Fibroblast of mammary gland (primary cell): Measurements from ENCODE around the gene CD4.

Experiments
- DNase-seq: peaks from one replicate; pipeline ENCODE4 v3.0.0-alpha.2; 2010; ENCODE audit warnings: low read depth
- H3K4me3 ChIP-seq: 2 replicates; pipeline ENCODE4 v1.5.1; 2011; ENCODE audit warnings: low read depth, mild to moderate bottlenecking, low read length, moderate library complexity; ENCODE audit not compliant: control insufficient read depth
- TF ChIP-seq, protein P1 (sequence below): conservative IDR thresholded peaks from 2 replicates; pipeline ENCODE4 v1.5.1; 2011; ENCODE audit warnings: low read depth, low read length, inconsistent platforms; ENCODE audit not compliant: control insufficient read depth, insufficient read depth

CD4 gene

DNA sequence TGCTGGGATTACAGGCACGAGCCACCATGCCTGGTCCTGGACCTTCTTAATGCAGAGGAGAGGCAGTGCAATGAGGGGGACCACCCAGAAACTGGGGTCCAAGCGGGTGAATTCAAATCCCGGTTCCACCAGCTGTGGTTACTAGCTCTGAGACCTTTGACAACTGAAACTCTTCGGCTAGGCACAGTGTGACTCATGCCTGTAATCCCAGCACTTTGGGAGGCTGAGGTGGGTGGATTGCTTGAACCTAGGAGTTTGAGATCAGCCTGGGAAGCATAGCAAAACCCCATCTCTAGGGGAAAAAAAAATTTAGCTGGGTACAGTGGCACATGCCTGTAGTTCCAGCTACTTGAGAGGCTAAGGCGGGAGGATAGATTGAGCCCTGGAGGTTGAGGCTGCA, 5.0 kb upstream of the CD4 start:
- no peak for DNase-seq
- TF ChIP-seq, protein P1, sequence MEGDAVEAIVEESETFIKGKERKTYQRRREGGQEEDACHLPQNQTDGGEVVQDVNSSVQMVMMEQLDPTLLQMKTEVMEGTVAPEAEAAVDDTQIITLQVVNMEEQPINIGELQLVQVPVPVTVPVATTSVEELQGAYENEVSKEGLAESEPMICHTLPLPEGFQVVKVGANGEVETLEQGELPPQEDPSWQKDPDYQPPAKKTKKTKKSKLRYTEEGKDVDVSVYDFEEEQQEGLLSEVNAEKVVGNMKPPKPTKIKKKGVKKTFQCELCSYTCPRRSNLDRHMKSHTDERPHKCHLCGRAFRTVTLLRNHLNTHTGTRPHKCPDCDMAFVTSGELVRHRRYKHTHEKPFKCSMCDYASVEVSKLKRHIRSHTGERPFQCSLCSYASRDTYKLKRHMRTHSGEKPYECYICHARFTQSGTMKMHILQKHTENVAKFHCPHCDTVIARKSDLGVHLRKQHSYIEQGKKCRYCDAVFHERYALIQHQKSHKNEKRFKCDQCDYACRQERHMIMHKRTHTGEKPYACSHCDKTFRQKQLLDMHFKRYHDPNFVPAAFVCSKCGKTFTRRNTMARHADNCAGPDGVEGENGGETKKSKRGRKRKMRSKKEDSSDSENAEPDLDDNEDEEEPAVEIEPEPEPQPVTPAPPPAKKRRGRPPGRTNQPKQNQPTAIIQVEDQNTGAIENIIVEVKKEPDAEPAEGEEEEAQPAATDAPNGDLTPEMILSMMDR: no peak
- H3K4me3 ChIP-seq: no peak overlapping the region

DNA sequence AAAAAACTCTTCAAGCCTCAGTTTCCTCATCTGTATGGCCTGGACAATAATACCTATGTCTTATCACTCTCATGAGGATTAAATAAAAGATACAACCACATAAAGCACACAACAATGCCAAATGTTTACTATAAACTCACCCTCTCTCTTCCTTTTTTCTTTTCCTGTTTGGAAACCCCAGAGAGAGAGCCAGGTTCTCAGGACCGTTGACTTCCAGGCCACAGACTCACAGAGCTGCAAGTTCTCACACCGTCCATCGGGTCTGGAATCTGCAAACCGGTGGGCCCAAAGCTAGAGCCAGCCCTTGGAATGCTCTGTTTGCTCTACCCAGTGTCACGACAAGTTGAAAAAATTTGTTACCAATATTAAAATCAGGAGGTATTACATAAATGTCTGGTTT, 4.6 kb upstream of the CD4 start:
- TF ChIP-seq, protein P1: no peak
- H3K4me3 ChIP-seq: no peak overlapping the region
- no peak for DNase-seq

DNA sequence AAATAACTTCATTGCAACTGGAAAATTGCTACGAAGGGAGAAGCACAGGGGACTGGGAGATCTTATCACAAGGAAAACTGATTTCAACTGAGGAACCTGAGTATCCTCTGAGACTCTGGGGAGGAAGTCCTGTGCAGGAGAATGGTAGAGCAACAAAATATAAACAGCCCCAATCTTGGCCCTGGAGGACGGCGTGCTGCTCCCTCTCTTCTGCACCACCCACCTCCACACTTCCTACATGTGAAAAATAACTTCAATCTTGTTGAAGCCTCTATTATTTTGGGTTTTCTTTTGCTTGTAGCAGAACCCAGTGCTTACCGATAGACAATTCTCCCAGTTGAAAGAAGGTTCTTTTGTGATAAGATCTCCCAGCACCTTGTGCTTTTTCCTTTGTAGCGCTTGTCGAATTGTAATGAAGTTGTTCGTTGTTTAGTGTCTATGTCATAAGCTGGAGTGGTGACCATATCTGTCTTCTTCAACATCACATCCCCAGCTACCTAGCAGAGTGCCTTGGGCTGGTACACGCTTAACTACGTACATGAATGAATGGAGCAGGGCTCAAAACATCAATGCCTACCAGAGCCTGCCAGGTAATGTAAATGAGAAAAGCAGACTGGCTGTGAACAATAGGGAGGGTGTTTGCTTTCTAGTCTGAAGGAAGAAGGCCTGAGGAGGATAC, 2.8 kb upstream of the CD4 start:
- DNase-seq: no peak
- TF ChIP-seq, protein P1: no peak
- no peak overlapping the region for H3K4me3 ChIP-seq

DNA sequence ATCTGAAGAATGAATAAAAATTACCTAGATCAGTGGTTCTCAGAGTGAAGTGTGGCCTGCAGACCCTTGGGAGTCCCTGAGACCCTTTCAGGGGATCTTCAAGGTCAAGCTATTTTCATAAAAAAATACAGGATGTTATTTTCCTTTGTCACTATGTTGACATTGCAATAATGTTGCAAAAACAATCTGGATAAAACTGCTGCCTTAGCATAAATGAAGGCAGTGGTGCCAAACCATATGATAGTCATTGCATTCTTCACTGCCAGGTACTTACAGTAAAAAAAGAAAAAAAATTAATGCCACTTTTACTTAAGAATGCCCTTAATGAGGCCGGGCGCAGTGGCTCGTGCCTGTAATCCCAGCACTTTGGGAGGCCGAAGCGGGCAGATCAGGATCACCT, 2.0 kb upstream of the CD4 start:
- TF ChIP-seq, protein P1: no peak
- H3K4me3 ChIP-seq: no peak overlapping the region
- DNase-seq: no peak

DNA sequence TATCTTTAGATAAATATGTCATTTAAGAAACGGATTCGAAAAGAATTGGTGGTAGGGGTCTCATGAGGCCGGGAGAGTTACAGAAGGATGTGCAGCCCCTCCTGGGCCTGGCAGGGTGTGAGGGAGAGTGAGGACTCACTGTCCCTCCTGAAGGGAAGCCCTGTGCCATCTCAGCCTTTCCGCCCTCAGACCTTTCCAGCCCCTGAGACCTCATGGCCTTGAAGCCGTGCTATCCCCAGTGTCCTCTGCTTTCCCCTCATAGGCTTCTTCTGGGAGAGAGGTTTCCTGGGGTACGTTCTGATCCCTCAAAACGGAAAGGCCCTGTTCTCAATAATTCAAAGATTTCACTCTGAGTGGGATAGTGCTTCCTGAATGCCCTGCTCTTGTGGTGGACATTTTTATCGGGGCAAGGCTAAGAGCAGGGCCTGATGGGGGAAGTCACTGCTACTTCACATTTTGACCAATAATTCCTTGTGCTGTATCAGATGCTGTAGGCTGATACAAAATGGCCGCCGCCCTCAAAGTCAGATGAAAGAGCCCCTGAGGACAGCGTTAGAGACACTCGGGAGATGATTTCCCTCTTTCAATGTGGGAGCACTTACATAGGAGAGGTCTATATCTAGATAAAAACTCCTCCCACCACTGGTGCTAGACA, 1.3 kb downstream of the CD4 start:
- TF ChIP-seq, protein P1: no peak
- no peak overlapping the region for H3K4me3 ChIP-seq
- no peak for DNase-seq

DNA sequence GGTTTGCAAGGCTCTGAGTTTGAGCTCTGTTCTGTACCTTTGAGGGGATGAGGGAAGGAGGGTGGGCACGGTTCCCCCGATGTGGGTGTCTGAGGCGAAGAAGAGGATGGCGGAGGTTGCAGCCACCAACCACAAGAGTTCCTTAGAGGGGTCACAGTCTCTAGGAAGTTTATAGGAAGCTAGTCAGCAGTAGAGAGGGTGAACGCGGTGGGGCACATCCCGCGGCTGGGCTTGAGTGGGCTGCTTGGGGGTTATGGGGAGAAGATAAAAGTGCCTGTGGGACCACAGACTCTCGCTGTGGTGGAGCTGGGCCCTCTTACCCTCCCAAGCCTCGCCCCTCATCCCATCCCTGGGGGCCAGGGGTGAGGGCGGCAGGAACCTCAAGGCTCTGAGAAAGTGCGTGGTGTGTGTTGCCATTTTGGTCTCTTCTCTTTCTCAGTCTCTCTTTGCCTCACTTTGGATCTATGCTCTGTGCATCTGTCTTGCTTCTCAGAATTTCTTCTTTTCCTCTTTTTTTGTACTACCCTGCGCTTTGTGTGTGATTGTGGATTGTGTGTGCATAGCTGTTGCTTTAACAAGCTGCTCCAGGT, 2.7 kb downstream of the CD4 start:
- DNase-seq: no peak
- H3K4me3 ChIP-seq: no peak overlapping the region

More for the DNA sequence above, 2.7 kb downstream of the CD4 start:
- TF ChIP-seq, protein P1: no peak
